ENCODE data around the gene ARPC3.

GRCh38 chr12:110458756-110459155 is 8.6 kb upstream of the ARPC3 start:
- TF ChIP-seq CTCF (IDR thresholded peaks at IDR 0.05 in 2 of 3, conservative IDR thresholded peaks at IDR 0.05 in 1 of 3; ENCODE audit: control insufficient read depth in 2 of 3, extremely low read depth in 1 of 3, insufficient read depth in 1 of 3, low read depth in 3 of 3, low read length in 3 of 3), result no peak
- TF ChIP-seq CBX5 (IDR thresholded peaks at IDR 0.05; ENCODE audit: low read depth), result no peak
- no peak for TF ChIP-seq POLR2AphosphoS5 (IDR thresholded peaks at IDR 0.05; ENCODE audit: low read length)
- no peak for TF ChIP-seq RAD51 (IDR thresholded peaks at IDR 0.05)
- TF ChIP-seq STAT1 (conservative IDR thresholded peaks at IDR 0.05), result no peak
- TF ChIP-seq ZNF207 (IDR thresholded peaks at IDR 0.05; ENCODE audit: borderline replicate concordance), result no peak
- TF ChIP-seq EP300 (IDR thresholded peaks at IDR 0.05; ENCODE audit: borderline replicate concordance in 1 of 2, control insufficient read depth in 1 of 2, low read depth in 2 of 2, low read length in 2 of 2), result no peak
- TF ChIP-seq HCFC1 (IDR thresholded peaks at IDR 0.05; ENCODE audit: low read length), result no peak
- no peak for TF ChIP-seq ZNF274 (IDR thresholded peaks at IDR 0.05; ENCODE audit: insufficient read depth, insufficient read length)

Measured in GM12878 (cell line).